Neural cell (in vitro differentiated cells): ENCODE results near the gene GBP3.

Experiments
- EP300 ChIP-seq: fragments of 450-650 bp; conservative IDR thresholded peaks from 2 replicates; pipeline ENCODE4 v1.6.1; 2014; ENCODE audit warnings: antibody characterized with exemption, mild to moderate bottlenecking, moderate library complexity; ENCODE audit not compliant: poor library complexity, severe bottlenecking
- EZH2 ChIP-seq: fragments of 200-600, 300-800 bp; shearing (Covaris generic), sonication (generic); IDR thresholded peaks from 2 replicates; pipeline ENCODE4 v1.6.1; 2014; ENCODE audit warnings: antibody characterized with exemption, low read length, borderline replicate concordance, mild to moderate bottlenecking; ENCODE audit not compliant: insufficient read depth, poor library complexity, severe bottlenecking
- POLR2AphosphoS5 ChIP-seq: IDR thresholded peaks from 2 replicates; pipeline ENCODE4 v1.6.1; 2012
- RAD21 ChIP-seq: fragments of 450-650 bp; conservative IDR thresholded peaks from 2 replicates; pipeline ENCODE4 v1.6.1; 2014; ENCODE audit warnings: antibody characterized with exemption, mild to moderate bottlenecking, moderate library complexity
- SMC3 ChIP-seq: fragments of 450-650 bp; conservative IDR thresholded peaks from 2 replicates; pipeline ENCODE4 v1.6.1; 2014; ENCODE audit warnings: antibody characterized with exemption, mild to moderate bottlenecking, moderate library complexity; ENCODE audit not compliant: poor library complexity
- TAF1 ChIP-seq: IDR thresholded peaks from 2 replicates; pipeline ENCODE4 v1.6.1; 2012; ENCODE audit warnings: low read depth
- TF ChIP-seq, protein P1 (sequence below): fragments of 450-650 bp; IDR thresholded peaks from 2 replicates; pipeline ENCODE4 v1.5.1; 2014; ENCODE audit warnings: antibody characterized with exemption, mild to moderate bottlenecking, moderate library complexity; ENCODE audit not compliant: poor library complexity, severe bottlenecking

DNA sequence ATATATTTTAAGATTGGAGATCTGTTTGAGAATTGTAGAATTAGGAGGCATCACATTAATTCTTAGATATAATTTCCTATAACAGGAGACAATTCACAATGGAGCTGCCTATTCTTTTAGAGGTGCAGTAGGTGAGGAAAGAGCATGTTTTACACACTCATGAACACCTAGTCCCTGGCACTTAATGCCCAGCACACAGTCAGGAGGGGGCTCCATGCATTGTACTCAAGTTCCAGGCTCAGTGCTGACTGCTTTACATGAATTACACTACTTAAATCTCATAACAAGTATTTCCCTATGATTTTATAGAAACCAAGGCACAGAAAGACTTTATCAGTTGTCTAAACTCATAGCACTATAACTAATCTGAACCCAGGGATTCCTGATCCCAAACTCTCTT is 360 bp upstream of the GBP3 start:
- TF ChIP-seq EZH2: no peak
- TF ChIP-seq, protein P1, sequence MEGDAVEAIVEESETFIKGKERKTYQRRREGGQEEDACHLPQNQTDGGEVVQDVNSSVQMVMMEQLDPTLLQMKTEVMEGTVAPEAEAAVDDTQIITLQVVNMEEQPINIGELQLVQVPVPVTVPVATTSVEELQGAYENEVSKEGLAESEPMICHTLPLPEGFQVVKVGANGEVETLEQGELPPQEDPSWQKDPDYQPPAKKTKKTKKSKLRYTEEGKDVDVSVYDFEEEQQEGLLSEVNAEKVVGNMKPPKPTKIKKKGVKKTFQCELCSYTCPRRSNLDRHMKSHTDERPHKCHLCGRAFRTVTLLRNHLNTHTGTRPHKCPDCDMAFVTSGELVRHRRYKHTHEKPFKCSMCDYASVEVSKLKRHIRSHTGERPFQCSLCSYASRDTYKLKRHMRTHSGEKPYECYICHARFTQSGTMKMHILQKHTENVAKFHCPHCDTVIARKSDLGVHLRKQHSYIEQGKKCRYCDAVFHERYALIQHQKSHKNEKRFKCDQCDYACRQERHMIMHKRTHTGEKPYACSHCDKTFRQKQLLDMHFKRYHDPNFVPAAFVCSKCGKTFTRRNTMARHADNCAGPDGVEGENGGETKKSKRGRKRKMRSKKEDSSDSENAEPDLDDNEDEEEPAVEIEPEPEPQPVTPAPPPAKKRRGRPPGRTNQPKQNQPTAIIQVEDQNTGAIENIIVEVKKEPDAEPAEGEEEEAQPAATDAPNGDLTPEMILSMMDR: no peak
- no peak for TF ChIP-seq EP300
- TF ChIP-seq RAD21: no peak
- TF ChIP-seq SMC3: no peak
- no peak for TF ChIP-seq POLR2AphosphoS5
- TF ChIP-seq TAF1: no peak
